Measurements from ENCODE around the gene LLPH.

Gene LLPH

GRCh38 chr12:66103016-66103913 is 27.3 kb downstream of the LLPH start:
- DNase-seq (ENCODE audit: low read depth), result no peak
- H3K4me3 ChIP-seq (ENCODE audit: control insufficient read depth, low read depth, low read length), result no peak overlapping the region
- no peak for TF ChIP-seq CTCF (conservative IDR thresholded peaks at IDR 0.05; ENCODE audit: control insufficient read depth, insufficient read depth, low read depth, low read length)

- no peak overlapping the region for H3K4me3 ChIP-seq (ENCODE audit: control insufficient read depth, low read depth, low read length)
- TF ChIP-seq CTCF (conservative IDR thresholded peaks at IDR 0.05; ENCODE audit: control insufficient read depth, insufficient read depth, low read depth, low read length), result no peak
- DNase-seq (ENCODE audit: low read depth), result peak; percentile 47
Observed at GRCh38 chr12:66092559-66093269, 37.8 kb downstream of the LLPH start.

GRCh38 chr12:66090157-66090556 is 40.4 kb downstream of the LLPH start:
- no peak overlapping the region for H3K4me3 ChIP-seq (ENCODE audit: control insufficient read depth, low read depth, low read length)
- no peak for TF ChIP-seq CTCF (conservative IDR thresholded peaks at IDR 0.05; ENCODE audit: control insufficient read depth, insufficient read depth, low read depth, low read length)
- no peak for DNase-seq (ENCODE audit: low read depth)

GRCh38 chr12:66087365-66087943 is 43.1 kb downstream of the LLPH start:
- peak; percentile 80 for DNase-seq (ENCODE audit: low read depth)
- no peak overlapping the region for H3K4me3 ChIP-seq (ENCODE audit: control insufficient read depth, low read depth, low read length)
- peak; percentile 91 for TF ChIP-seq CTCF (conservative IDR thresholded peaks at IDR 0.05; ENCODE audit: control insufficient read depth, insufficient read depth, low read depth, low read length)

GRCh38 chr12:66085998-66086397 is 44.6 kb downstream of the LLPH start:
- no peak for DNase-seq (ENCODE audit: low read depth)
- no peak overlapping the region for H3K4me3 ChIP-seq (ENCODE audit: control insufficient read depth, low read depth, low read length)
- TF ChIP-seq CTCF (conservative IDR thresholded peaks at IDR 0.05; ENCODE audit: control insufficient read depth, insufficient read depth, low read depth, low read length), result no peak

- DNase-seq (ENCODE audit: low read depth), result no peak
- H3K4me3 ChIP-seq (ENCODE audit: control insufficient read depth, low read depth, low read length), result no peak overlapping the region
- TF ChIP-seq CTCF (conservative IDR thresholded peaks at IDR 0.05; ENCODE audit: control insufficient read depth, insufficient read depth, low read depth, low read length), result no peak
Observed at GRCh38 chr12:66085213-66085612, 45.3 kb downstream of the LLPH start.

Measured in fibroblast of mammary gland (primary cell).